AG04449 (cell line): ENCODE data around the gene ARHGEF7.

Source experiments
- CTCF ChIA-PET: fragments of 350-600 bp; formaldehyde crosslinking; extraction: SDS; loops from one replicate; lab custom pipeline; 2021; ENCODE audit warnings: antibody characterized with exemption; lab: Yijun Ruan, JAX
- POLR2A ChIA-PET: fragments of 400-600, 350-600 bp; formaldehyde crosslinking; extraction: SDS; loops from one replicate; lab custom pipeline; 2020; ENCODE audit warnings: antibody characterized with exemption, inconsistent platforms; lab: Yijun Ruan, JAX
- DNase-seq: peaks from one replicate; pipeline ENCODE4 v3.0.0-alpha.2; 2010; ENCODE audit warnings: low read depth, low spot score
- H3K4me3 ChIP-seq: 2 replicates; pipeline ENCODE4 v1.5.1; 2011; ENCODE audit warnings: low read depth, mild to moderate bottlenecking, control low read depth, low read length
- TF ChIP-seq, protein P1 (sequence below): IDR thresholded peaks from one replicate; pipeline ENCODE4 v1.5.1; 2011; ENCODE audit warnings: mild to moderate bottlenecking, moderate library complexity, low read length, control low read depth, inconsistent platforms; ENCODE audit not compliant: insufficient read depth; ENCODE audit errors: missing control alignments

The ARHGEF7 gene

DNA sequence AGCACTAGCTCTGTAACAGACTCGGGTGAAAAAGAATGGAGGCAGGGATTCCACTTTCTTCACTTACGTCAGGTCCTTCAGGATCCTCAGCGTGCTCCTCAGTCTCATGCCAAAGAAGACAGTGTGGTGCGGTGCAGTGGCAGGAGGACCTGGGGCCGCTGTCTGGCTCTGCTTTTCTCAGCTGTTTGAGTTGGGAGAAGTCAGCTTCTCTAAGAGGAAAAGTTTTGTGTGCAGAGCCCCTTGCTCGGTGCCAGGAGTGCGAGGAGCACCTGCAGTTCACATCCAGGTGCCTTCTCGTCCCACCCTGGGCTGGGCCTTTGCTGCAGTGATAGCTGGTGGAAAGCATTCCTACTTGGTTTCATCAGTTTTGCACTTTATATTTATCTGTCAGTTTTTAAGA, 127.5 kb downstream of the ARHGEF7 start:
- POLR2A ChIA-PET = no interaction called here
- DNase-seq = no peak
- CTCF ChIA-PET = interaction anchor here (1.0 to 1.2 kb wide), 2 partner anchors 61 to 77 kb away, joined by 3 to 4 read pairs; no protein-coding TSS in a partner anchor

DNA sequence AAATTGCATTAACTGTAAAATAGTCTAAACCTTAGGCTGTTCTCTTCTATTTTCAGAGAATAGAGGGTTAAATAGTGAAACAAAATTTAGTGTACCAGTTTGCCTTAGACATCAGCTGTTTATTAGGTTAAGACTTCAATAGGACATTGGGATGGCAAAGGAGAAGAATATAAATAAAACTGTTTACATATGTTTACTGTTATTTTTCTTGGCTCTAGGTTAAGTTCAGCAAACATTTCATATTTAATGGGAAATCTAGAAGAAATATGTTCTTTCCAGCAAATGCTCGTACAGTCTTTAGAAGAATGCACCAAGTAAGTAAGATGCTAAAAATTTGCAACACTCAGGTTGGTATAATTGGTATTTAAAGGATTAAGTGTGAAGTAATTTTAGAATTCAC, 128.9 kb downstream of the ARHGEF7 start:
- TF ChIP-seq, protein P1, sequence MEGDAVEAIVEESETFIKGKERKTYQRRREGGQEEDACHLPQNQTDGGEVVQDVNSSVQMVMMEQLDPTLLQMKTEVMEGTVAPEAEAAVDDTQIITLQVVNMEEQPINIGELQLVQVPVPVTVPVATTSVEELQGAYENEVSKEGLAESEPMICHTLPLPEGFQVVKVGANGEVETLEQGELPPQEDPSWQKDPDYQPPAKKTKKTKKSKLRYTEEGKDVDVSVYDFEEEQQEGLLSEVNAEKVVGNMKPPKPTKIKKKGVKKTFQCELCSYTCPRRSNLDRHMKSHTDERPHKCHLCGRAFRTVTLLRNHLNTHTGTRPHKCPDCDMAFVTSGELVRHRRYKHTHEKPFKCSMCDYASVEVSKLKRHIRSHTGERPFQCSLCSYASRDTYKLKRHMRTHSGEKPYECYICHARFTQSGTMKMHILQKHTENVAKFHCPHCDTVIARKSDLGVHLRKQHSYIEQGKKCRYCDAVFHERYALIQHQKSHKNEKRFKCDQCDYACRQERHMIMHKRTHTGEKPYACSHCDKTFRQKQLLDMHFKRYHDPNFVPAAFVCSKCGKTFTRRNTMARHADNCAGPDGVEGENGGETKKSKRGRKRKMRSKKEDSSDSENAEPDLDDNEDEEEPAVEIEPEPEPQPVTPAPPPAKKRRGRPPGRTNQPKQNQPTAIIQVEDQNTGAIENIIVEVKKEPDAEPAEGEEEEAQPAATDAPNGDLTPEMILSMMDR = no peak
- POLR2A ChIA-PET = no interaction called here

More for the DNA sequence above, 127.5 kb downstream of the ARHGEF7 start:
- TF ChIP-seq, protein P1 = no peak
- H3K4me3 ChIP-seq = no peak overlapping the region

GRCh38 chr13:111245576-111246384, 130.7 kb downstream of the ARHGEF7 start:
- DNase-seq = no peak
- POLR2A ChIA-PET = no interaction called here
- TF ChIP-seq, protein P1 = no peak
- no peak overlapping the region for H3K4me3 ChIP-seq
- CTCF ChIA-PET = interaction anchor here (0.8 to 2.1 kb wide), 5 partner anchors 10 to 330 kb away, joined by 3 to 12 read pairs (median 5); no protein-coding TSS in a partner anchor

More for the DNA sequence above, 128.9 kb downstream of the ARHGEF7 start:
- no peak for DNase-seq
- H3K4me3 ChIP-seq = no peak overlapping the region
- CTCF ChIA-PET = interaction anchor here (1.0 to 1.1 kb wide), 2 partner anchors 19 to 176 kb away, joined by 3 to 5 read pairs; no protein-coding TSS in a partner anchor

GRCh38 chr13:111247552-111247951, 132.4 kb downstream of the ARHGEF7 start:
- TF ChIP-seq, protein P1 = no peak
- DNase-seq = no peak
- POLR2A ChIA-PET = no interaction called here
- CTCF ChIA-PET = interaction anchor here (1.6 to 2.1 kb wide), 2 partner anchors 22 to 180 kb away, joined by 6 to 12 read pairs; no protein-coding TSS in a partner anchor
- no peak overlapping the region for H3K4me3 ChIP-seq

- POLR2A ChIA-PET = no interaction called here
- H3K4me3 ChIP-seq = no peak overlapping the region
- TF ChIP-seq, protein P1 = no peak
- no peak for DNase-seq
- CTCF ChIA-PET = interaction anchor here (1.7 kb wide), 1 partner anchor 25 kb away, joined by 8 read pairs; no protein-coding TSS in a partner anchor
Observed at GRCh38 chr13:111248822-111249221, 133.7 kb downstream of the ARHGEF7 start.
